Activated CD4-positive, alpha-beta T cell treated with anti-CD3 and anti-CD28 coated beads, Interleukin-2, amount 50 U/mL, for 1 hour (primary cell): ENCODE data around the gene FGL2.
A peak's percentile ranks its signal among the peaks of the same experiment; 100 is the strongest.
"Not testable (repeated sequence)": the region's sequence is repeated elsewhere in the genome, so short reads cannot be mapped to it uniquely, and the experiment has no call there.

Source experiments
- DNase-seq: peaks from one replicate; pipeline ENCODE4 v3.0.0-alpha.2; 2020

The FGL2 gene

DNA sequence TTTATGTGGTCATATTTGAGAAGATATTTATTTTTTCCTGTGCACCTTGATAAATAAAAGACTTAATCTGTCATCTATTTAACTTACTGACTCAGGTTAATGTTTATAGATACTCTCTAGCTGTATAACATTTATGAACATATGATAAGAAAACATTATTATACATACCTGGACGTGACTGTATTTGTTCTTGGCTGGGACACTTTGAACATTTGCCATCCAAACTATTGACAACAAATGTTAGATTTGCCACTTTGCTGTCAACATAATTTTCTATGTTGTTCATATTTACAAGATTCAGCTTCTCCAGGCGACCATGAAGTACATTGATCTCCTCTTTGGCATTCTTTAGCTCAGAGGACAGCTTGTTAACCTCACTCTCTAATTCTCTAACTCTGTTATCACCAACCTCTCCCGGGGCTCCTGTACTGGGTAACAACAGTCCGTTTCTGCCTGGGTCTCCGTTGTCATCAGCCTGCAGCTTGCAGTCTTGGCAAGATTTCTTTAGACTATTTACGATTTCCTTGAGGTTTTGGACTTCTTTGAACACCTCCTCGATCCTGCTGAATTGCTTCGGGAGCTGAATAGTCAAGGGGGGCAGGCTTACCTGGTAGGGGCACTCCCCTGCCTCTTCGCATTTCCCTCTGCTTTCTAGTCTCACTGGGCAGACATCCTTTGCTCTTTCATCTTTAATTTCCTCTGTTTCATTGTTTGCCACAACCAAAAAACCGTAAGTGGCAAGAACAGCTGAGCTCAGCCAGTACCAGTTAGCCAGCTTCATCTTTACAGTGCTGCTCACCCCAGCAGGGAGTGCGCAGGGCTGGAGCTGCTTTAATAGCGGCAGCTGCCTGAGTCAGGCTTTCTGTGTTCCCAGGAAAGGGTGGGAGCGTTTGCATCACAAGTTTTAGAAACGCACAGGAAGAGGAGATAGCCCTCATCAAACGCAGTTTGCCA lies at the start of gene FGL2:
TSS of gene FGL2 (minus strand) at position 807 of the 954 bp plus-strand sequence. CDS start at position 781, 26 bp downstream.
- DNase-seq = peak; percentile 23

- no peak for DNase-seq
Measured at GRCh38 chr7:77248154-77248553, 48.5 kb upstream of the FGL2 start.

- DNase-seq = peak; percentile 91
Measured at GRCh38 chr7:77247206-77247850, 47.7 kb upstream of the FGL2 start.

GRCh38 chr7:77246026-77246640 lies 46.5 kb upstream of the FGL2 start:
- no peak for DNase-seq

- DNase-seq = no peak
Measured at GRCh38 chr7:77245015-77245755, 45.6 kb upstream of the FGL2 start.

DNA sequence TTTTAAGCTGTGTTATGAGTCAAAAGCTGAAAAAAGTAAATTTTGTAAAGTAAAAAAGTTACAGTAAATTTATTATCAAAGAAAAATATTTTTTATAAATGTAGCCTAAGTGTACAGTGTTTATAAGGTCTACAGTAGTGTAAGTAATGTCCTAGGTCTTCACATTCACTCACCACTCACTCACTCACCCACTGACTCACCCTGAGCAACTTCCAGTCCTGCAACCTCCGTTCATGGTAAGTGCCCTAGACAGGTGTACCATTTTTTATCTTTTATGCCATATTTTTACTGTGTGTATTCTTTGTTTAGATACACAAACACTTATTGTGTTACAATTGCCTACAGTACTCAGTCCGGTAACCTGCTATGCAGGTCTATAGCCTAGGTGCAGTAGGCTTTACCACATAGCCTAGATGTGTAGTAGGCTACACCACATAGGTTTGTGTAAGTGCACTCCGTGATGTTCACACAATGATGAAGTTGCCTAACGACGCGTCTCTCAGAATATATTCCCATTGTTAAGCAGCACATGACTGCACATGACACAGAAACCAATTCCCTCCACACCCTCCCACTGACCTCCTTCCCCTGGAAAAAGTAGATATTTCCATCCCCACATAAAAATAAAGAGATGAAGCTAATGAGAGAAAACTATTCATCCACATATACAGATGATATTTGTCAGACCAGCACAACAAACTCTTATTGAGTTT lies 44.8 kb upstream of the FGL2 start:
- DNase-seq = no peak

- DNase-seq = no peak
Measured at GRCh38 chr7:77242554-77242953, 42.9 kb upstream of the FGL2 start.

- no peak for DNase-seq
Measured at GRCh38 chr7:77242068-77242467, 42.4 kb upstream of the FGL2 start.

- DNase-seq = no peak
Measured at GRCh38 chr7:77239471-77239870, 39.9 kb upstream of the FGL2 start.

GRCh38 chr7:77238703-77239136 lies 39.1 kb upstream of the FGL2 start:
- DNase-seq = no peak

- no peak for DNase-seq
Measured at GRCh38 chr7:77235276-77235675, 35.7 kb upstream of the FGL2 start.

- no peak for DNase-seq
Measured at GRCh38 chr7:77232467-77232866, 32.8 kb upstream of the FGL2 start.

DNA sequence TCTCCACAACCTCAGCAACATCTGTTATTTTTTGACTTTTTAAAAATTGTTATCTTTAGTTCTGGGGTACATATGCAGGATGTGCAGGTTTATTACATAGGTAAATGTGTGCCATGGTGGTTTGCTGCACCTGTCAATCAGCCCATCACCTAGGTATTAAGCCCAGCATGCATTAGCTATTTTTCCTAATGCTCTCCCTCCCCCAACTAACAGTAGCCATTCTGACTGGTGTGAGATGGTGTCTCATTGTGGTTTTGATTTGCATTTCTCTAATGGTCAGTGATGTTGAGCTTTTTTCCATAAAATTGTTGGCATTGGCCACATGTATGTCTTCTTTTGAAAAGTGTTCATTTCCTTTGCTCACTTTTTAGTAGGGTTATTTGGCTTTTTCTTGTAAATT lies 29.2 kb upstream of the FGL2 start:
- DNase-seq = not testable (repeated sequence)

DNA sequence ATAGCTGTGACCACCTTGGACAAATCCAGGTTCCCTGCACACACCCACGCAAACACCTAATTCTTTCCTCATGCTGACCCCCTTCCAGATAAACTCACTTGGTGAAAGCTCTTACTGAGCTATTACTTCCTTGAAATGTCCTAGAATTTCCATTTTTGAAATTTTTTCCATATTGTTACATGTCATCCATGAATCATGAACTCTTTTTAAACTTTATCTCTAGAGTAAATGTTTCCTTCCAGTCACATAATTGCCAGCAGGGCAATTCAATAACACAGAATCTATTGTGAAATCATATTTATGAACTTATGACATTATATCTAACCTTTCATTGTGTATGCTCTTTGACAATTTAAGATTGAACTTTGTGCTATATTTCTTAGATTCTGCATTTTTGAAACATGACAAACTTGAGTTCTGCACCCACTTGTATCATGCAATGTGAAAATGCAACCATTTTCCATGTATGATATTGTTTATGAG lies 26.8 kb upstream of the FGL2 start:
- no peak for DNase-seq

DNA sequence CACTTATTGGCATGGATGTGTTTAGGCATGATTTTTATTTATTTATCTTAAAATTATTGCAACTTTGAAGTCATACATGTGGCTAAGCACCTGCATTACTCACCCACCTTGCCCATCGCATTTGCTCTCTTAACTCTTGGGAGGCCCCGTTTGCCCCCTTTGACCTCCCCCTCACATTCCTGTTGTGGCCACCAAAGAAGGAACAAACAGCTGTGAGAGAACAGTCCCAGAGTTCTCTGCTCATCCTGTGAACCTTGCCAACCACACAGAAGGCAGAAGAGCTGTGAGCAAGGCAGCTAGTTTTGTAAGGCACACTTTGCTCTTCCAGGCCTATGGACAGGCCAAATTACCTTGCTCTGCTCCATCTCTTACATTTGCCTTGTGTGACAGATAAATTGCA lies 23.6 kb upstream of the FGL2 start:
- no peak for DNase-seq

- no peak for DNase-seq
Measured at GRCh38 chr7:77222819-77223218, 23.2 kb upstream of the FGL2 start.

DNA sequence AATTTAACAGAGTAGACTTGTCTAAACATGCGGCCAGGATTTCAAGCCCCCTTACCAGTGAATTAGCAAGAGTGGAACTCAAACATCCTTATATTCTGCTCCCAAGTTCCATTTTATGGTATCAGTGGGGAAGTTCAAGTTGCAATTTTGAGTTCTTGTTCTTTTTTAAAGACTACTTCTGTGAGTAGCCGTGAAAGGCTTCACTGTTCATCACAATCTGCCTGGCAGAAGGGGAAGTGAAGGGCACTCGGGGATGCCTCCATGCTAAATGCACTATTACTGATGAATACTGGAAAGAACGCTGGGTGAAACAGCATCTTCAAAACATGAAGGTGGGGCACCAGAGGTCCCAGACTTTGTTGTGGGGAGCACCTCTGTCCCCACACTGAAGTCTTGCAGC lies 22.4 kb upstream of the FGL2 start:
- DNase-seq = no peak

DNA sequence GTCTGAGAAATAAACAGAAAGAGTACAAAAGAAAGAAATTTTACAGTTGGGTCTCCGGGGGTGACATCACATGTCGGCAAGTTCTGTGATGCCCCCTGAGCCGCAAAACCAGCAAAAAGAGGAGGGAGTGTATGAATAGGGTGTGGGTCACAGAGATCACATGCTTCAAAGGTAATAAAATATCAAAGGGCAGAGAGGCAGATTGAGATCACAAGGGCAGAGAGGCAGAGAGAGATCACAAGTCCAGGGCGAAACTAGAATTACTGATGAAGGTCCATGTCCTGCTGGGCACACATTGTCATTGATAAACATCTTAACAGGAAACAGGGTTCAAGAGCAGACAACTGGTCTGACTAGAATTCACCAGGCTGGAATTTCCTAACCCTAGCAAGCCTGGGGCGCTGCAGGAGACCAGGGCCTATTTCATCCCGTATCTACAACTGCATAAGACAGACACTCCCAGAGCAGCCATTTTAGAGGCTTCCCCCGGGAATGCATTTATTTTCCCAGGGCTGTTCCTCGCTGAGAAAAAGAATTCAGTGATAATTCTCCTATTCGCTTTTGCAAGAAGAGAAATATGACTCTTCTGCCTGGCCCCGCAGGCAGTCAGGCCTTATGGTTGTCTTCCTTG lies 20.2 kb upstream of the FGL2 start:
- not testable (repeated sequence) for DNase-seq

DNA sequence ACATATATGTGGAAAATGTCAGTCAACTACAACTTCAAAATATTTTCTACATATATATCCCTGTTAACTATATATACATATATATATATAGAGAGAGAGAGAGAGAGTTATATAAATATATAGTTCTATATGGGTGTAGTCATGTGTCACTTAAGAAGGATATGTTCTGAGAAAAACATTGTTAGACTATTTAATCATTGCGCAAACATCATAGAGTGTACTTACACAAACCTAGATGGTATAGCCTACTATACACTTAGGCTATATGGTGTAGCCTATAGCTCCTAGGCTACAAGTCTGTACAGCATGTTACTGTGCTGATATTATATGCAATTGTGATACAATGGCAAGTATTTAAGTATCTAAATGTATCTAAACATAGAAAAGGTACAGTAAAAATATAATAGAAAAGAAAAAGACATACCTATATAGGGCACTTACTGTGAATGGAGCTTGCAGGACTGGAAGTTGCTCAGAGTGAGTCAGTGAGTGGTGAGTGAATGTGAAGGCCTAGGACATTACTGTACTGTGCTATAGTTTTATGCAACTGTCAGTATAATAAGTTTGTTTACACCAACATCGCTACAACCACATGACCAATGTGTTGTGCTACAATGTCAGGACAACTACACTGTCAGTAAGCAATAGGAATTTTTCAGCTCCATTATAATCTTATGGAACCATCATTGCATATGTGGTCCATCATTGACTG lies 18.0 kb upstream of the FGL2 start:
- DNase-seq = no peak

DNA sequence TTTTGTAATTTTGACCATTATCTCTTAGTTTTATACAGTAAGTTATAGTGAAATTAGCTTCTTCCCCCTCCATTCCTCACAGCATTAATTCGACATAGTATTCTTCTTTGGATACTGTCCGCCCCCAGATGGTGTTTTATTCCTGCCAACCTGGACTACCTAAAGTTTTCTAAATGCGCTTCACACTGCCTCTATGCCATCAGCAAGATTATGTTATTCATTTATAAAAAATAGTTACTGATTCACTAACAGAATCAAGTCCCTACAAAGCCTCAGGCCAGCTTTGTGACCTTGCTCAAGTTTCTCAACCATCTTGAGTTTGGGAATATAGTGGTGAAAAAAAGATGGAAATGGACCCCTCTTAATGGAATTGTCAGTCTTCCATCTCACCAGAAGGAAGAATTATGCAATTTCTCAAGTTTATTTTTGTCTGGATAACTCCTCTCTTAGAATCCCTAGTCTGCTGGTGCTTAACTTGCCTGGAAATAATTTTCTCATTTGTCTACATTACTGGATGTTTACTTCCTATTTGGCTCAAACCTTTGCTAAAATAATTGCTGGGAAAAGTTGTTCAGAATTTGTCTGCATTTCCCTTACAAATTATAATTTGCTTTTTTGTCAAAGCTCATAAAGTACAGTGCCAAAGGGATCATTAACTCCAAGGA lies 16.7 kb upstream of the FGL2 start:
- no peak for DNase-seq
